Measurements from ENCODE around the gene MIPOL1. TPM values are rescaled to one million over a fixed set of nuclear protein-coding genes. Genes with fewer than 3 reads are reported as not detected.
"Not testable (repeated sequence)": the region's sequence is repeated elsewhere in the genome, so short reads cannot be mapped to it uniquely, and the experiment has no call there.

MIPOL1 gene
- total RNA-seq, 1 donor from 2014 or later: 3.4 TPM

GRCh38 chr14:37236044-37236443 lies 38.3 kb downstream of the MIPOL1 start:
- not testable (repeated sequence) for ATAC-seq

- peak; percentile 33 for ATAC-seq
Observed at GRCh38 chr14:37237094-37237493, 39.4 kb downstream of the MIPOL1 start.

GRCh38 chr14:37237735-37238200 lies 40.0 kb downstream of the MIPOL1 start:
- no peak for ATAC-seq

- ATAC-seq: peak; percentile 72
Observed at GRCh38 chr14:37241198-37241597, 43.5 kb downstream of the MIPOL1 start.

- ATAC-seq: peak; percentile 78
Observed at GRCh38 chr14:37246427-37246829, 48.7 kb downstream of the MIPOL1 start.

- no peak for ATAC-seq
Observed at GRCh38 chr14:37247791-37248461, 50.2 kb downstream of the MIPOL1 start.

GRCh38 chr14:37251775-37252174 lies 54.0 kb downstream of the MIPOL1 start:
- no peak for ATAC-seq

GRCh38 chr14:37252434-37252833 lies 54.7 kb downstream of the MIPOL1 start:
- ATAC-seq: no peak

GRCh38 chr14:37253905-37254304 lies 56.2 kb downstream of the MIPOL1 start:
- ATAC-seq: no peak

- no peak for ATAC-seq
Observed at GRCh38 chr14:37254411-37254947, 56.7 kb downstream of the MIPOL1 start.

GRCh38 chr14:37257501-37258070 lies 59.8 kb downstream of the MIPOL1 start:
- ATAC-seq: no peak

GRCh38 chr14:37262649-37263048 lies 64.9 kb downstream of the MIPOL1 start:
- no peak for ATAC-seq

- no peak for ATAC-seq
Observed at GRCh38 chr14:37263656-37264236, 66.0 kb downstream of the MIPOL1 start.

- no peak for ATAC-seq
Observed at GRCh38 chr14:37268788-37269187, 71.1 kb downstream of the MIPOL1 start.

GRCh38 chr14:37270629-37271028 lies 72.9 kb downstream of the MIPOL1 start:
- ATAC-seq: no peak

GRCh38 chr14:37272569-37272968 lies 74.8 kb downstream of the MIPOL1 start:
- ATAC-seq: no peak

- no peak for ATAC-seq
Observed at GRCh38 chr14:37274652-37275051, 76.9 kb downstream of the MIPOL1 start.

GRCh38 chr14:37275963-37276362 lies 78.2 kb downstream of the MIPOL1 start:
- ATAC-seq: no peak

GRCh38 chr14:37278636-37279538 lies 81.2 kb downstream of the MIPOL1 start:
- no peak for ATAC-seq

- ATAC-seq: no peak
Observed at GRCh38 chr14:37279818-37280217, 82.1 kb downstream of the MIPOL1 start.

GRCh38 chr14:37284760-37285159 lies 87.0 kb downstream of the MIPOL1 start:
- no peak for ATAC-seq

GRCh38 chr14:37285220-37285619 lies 87.5 kb downstream of the MIPOL1 start:
- no peak for ATAC-seq

GRCh38 chr14:37289688-37290087 lies 92.0 kb downstream of the MIPOL1 start:
- no peak for ATAC-seq

All from esophagus mucosa (tissue), 1 donor.